Measurements from ENCODE around the gene TTC7B. TPM values are rescaled to one million over a fixed set of nuclear protein-coding genes. Genes with fewer than 3 reads are reported as not detected.

TTC7B gene
- polyA plus RNA-seq, 1 donor from 2014 or later: 19.9 TPM

GRCh38 chr14:90659156-90659555, 157.1 kb downstream of the TTC7B start:
- H3F3A ChIP-seq (ENCODE audit: insufficient read depth, low read length, poor library complexity, severe bottlenecking): no peaks in the 10 kb centered on the region
- H3K9me2 ChIP-seq (ENCODE audit: insufficient read depth, low read length): no peaks in the 10 kb centered on the region
- no peak overlapping the region for H3K4me3 ChIP-seq (ENCODE audit: low read length)
- H4K20me1 ChIP-seq (ENCODE audit: insufficient read depth): no peaks in the 10 kb centered on the region
- H3K36me3 ChIP-seq (ENCODE audit: insufficient read depth, low read length): no peaks in the 10 kb centered on the region
- no peak overlapping the region for H3K9ac ChIP-seq (ENCODE audit: low read length)
- H3K9me3 ChIP-seq (ENCODE audit: low read length): no peaks in the 10 kb centered on the region
- TF ChIP-seq TAF1 (IDR thresholded peaks at IDR 0.05; ENCODE audit: low read depth) (no peak), POLR2AphosphoS5 (IDR thresholded peaks at IDR 0.05) (no peak), RAD21 (conservative IDR thresholded peaks at IDR 0.05) (no peak), CTCF (IDR thresholded peaks at IDR 0.05; ENCODE audit: poor library complexity, severe bottlenecking) (no peak), MXI1 (conservative IDR thresholded peaks at IDR 0.05; ENCODE audit: poor library complexity, severe bottlenecking) (no peak), EZH2 (IDR thresholded peaks at IDR 0.05; ENCODE audit: borderline replicate concordance, insufficient read depth, low read length, poor library complexity, severe bottlenecking) (no peak), EP300 (conservative IDR thresholded peaks at IDR 0.05; ENCODE audit: poor library complexity, severe bottlenecking) (no peak), REST (IDR thresholded peaks at IDR 0.05; ENCODE audit: borderline replicate concordance) (no peak), SMC3 (conservative IDR thresholded peaks at IDR 0.05; ENCODE audit: poor library complexity) (no peak)
- H2AFZ ChIP-seq (ENCODE audit: low read depth, low read length): no peak overlapping the region
- no peak overlapping the region for H3K27ac ChIP-seq (ENCODE audit: low read length)
- H3K4me2 ChIP-seq (ENCODE audit: low read length): no peak overlapping the region
- no peaks in the 10 kb centered on the region for H3K79me2 ChIP-seq (replicated peaks; ENCODE audit: insufficient read depth, low read length)
- no peaks in the 10 kb centered on the region for H3K27me3 ChIP-seq (ENCODE audit: insufficient read depth, low read depth, low read length)

GRCh38 chr14:90658541-90658967, 157.7 kb downstream of the TTC7B start:
- Histone ChIP-seq H3K9ac (ENCODE audit: low read length) (no peak overlapping the region), H3K9me3 (ENCODE audit: low read length) (no peaks in the 10 kb centered on the region), H3K4me2 (ENCODE audit: low read length) (no peak overlapping the region), H2AFZ (ENCODE audit: low read depth, low read length) (no peak overlapping the region), H3K4me3 (ENCODE audit: low read length) (no peak overlapping the region), H3F3A (ENCODE audit: insufficient read depth, low read length, poor library complexity, severe bottlenecking) (no peaks in the 10 kb centered on the region), H4K20me1 (ENCODE audit: insufficient read depth) (no peaks in the 10 kb centered on the region), H3K36me3 (ENCODE audit: insufficient read depth, low read length) (no peaks in the 10 kb centered on the region), H3K27me3 (ENCODE audit: insufficient read depth, low read depth, low read length) (no peaks in the 10 kb centered on the region), H3K9me2 (ENCODE audit: insufficient read depth, low read length) (no peaks in the 10 kb centered on the region), H3K27ac (ENCODE audit: low read length) (no peak overlapping the region), H3K79me2 (replicated peaks; ENCODE audit: insufficient read depth, low read length) (no peaks in the 10 kb centered on the region)
- TF ChIP-seq EZH2 (IDR thresholded peaks at IDR 0.05; ENCODE audit: borderline replicate concordance, insufficient read depth, low read length, poor library complexity, severe bottlenecking) (no peak), RAD21 (conservative IDR thresholded peaks at IDR 0.05) (no peak), TAF1 (IDR thresholded peaks at IDR 0.05; ENCODE audit: low read depth) (no peak), MXI1 (conservative IDR thresholded peaks at IDR 0.05; ENCODE audit: poor library complexity, severe bottlenecking) (no peak), SMC3 (conservative IDR thresholded peaks at IDR 0.05; ENCODE audit: poor library complexity) (no peak), REST (IDR thresholded peaks at IDR 0.05; ENCODE audit: borderline replicate concordance) (no peak), CTCF (IDR thresholded peaks at IDR 0.05; ENCODE audit: poor library complexity, severe bottlenecking) (no peak), POLR2AphosphoS5 (IDR thresholded peaks at IDR 0.05) (no peak), EP300 (conservative IDR thresholded peaks at IDR 0.05; ENCODE audit: poor library complexity, severe bottlenecking) (no peak)
